Measurements from ENCODE around the gene SLC10A6.

GRCh38 chr4:86778175-86778574 is 71.0 kb downstream of the SLC10A6 start:
- TF ChIP-seq, protein P1, sequence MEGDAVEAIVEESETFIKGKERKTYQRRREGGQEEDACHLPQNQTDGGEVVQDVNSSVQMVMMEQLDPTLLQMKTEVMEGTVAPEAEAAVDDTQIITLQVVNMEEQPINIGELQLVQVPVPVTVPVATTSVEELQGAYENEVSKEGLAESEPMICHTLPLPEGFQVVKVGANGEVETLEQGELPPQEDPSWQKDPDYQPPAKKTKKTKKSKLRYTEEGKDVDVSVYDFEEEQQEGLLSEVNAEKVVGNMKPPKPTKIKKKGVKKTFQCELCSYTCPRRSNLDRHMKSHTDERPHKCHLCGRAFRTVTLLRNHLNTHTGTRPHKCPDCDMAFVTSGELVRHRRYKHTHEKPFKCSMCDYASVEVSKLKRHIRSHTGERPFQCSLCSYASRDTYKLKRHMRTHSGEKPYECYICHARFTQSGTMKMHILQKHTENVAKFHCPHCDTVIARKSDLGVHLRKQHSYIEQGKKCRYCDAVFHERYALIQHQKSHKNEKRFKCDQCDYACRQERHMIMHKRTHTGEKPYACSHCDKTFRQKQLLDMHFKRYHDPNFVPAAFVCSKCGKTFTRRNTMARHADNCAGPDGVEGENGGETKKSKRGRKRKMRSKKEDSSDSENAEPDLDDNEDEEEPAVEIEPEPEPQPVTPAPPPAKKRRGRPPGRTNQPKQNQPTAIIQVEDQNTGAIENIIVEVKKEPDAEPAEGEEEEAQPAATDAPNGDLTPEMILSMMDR (conservative IDR thresholded peaks at IDR 0.05; ENCODE audit: low read length), result no peak
- TF ChIP-seq EZH2phosphoT487 (IDR thresholded peaks at IDR 0.05; ENCODE audit: borderline replicate concordance), result no peak
